ENCODE data around the gene PPAN. TPM values are rescaled to one million over a fixed set of nuclear protein-coding genes. Genes with fewer than 3 reads are reported as not detected.

PPAN gene
- total RNA-seq, 1 experiment from 2014 or later: 101 TPM

DNA sequence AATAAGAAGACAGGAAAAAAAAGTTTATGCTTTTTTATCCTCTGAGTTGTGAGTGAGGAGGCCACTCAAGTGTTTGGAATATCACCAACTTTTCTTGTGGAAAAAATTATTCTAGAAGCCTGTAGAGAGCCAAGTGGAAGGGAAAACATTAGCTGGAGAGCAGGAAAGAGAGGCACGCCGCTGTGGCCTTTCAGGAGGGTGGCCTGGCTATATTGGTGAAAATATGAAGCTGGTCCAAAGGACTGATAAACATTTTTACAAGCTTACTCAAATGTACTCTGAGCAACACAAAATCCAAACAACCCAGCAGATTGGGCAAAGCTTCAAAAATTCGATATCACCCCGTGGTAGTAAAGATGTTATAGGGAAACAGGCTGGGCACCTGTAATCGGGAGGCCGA, 15.9 kb downstream of the PPAN start:
- TF ChIP-seq, protein P1, sequence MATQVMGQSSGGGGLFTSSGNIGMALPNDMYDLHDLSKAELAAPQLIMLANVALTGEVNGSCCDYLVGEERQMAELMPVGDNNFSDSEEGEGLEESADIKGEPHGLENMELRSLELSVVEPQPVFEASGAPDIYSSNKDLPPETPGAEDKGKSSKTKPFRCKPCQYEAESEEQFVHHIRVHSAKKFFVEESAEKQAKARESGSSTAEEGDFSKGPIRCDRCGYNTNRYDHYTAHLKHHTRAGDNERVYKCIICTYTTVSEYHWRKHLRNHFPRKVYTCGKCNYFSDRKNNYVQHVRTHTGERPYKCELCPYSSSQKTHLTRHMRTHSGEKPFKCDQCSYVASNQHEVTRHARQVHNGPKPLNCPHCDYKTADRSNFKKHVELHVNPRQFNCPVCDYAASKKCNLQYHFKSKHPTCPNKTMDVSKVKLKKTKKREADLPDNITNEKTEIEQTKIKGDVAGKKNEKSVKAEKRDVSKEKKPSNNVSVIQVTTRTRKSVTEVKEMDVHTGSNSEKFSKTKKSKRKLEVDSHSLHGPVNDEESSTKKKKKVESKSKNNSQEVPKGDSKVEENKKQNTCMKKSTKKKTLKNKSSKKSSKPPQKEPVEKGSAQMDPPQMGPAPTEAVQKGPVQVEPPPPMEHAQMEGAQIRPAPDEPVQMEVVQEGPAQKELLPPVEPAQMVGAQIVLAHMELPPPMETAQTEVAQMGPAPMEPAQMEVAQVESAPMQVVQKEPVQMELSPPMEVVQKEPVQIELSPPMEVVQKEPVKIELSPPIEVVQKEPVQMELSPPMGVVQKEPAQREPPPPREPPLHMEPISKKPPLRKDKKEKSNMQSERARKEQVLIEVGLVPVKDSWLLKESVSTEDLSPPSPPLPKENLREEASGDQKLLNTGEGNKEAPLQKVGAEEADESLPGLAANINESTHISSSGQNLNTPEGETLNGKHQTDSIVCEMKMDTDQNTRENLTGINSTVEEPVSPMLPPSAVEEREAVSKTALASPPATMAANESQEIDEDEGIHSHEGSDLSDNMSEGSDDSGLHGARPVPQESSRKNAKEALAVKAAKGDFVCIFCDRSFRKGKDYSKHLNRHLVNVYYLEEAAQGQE (IDR thresholded peaks at IDR 0.05; ENCODE audit: low read depth): no peak
- TF ChIP-seq EZH2phosphoT487 (IDR thresholded peaks at IDR 0.05; ENCODE audit: borderline replicate concordance) (no peak), YY1 (IDR thresholded peaks at IDR 0.05; ENCODE audit: extremely low read depth, insufficient replicate concordance, low read depth, low read length) (no peak), ELF1 (IDR thresholded peaks at IDR 0.05; ENCODE audit: borderline replicate concordance, low read depth) (no peak), CBX3 (IDR thresholded peaks at IDR 0.05; ENCODE audit: low read depth) (no peak), SIN3A (IDR thresholded peaks at IDR 0.05; ENCODE audit: low read depth) (no peak), EGR1 (IDR thresholded peaks at IDR 0.05; ENCODE audit: low read depth) (no peak), ZBTB33 (IDR thresholded peaks at IDR 0.05; ENCODE audit: extremely low read depth, insufficient replicate concordance, low read length) (no peak), ZFX (IDR thresholded peaks at IDR 0.05) (no peak), POLR2AphosphoS5 (IDR thresholded peaks at IDR 0.05; ENCODE audit: low read depth, low read length) (no peak), RAD21 (IDR thresholded peaks at IDR 0.05; ENCODE audit: low read depth) (no peak), EZH2 (IDR thresholded peaks at IDR 0.05) (no peak), POLR2A (IDR thresholded peaks at IDR 0.05; ENCODE audit: borderline replicate concordance, extremely low read depth, insufficient read depth, insufficient read length) (no peak), SRF (IDR thresholded peaks at IDR 0.05; ENCODE audit: low read depth) (no peak), JUND (IDR thresholded peaks at IDR 0.05) (no peak), FOSL1 (IDR thresholded peaks at IDR 0.05; ENCODE audit: low read depth) (no peak), CEBPB (IDR thresholded peaks at IDR 0.05; ENCODE audit: low read depth) (no peak)
- TF ChIP-seq, protein P2, sequence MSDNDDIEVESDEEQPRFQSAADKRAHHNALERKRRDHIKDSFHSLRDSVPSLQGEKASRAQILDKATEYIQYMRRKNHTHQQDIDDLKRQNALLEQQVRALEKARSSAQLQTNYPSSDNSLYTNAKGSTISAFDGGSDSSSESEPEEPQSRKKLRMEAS (IDR thresholded peaks at IDR 0.05): no peak
- no peak for DNase-seq (ENCODE audit: low read depth, low spot score)
- no peak for ATAC-seq
- ChIA-PET POLR2A (no interaction called here), CTCF (no interaction called here), RAD21 (ENCODE audit: low non-redundant PET in 1 of 2, low total read pairs in 2 of 2, uncharacterized antibody in 2 of 2, unreplicated experiment in 2 of 2) (interaction anchor here in 1 of 2 experiments (0.8 kb wide), 1 partner anchor 128 kb away, joined by 9 read pairs; no protein-coding TSS in a partner anchor)
- no TSS peak for BruUV-seq (replicated peaks)
- H3K9ac ChIP-seq (ENCODE audit: low read length): no peak overlapping the region
- peaks cover 27% of the 10 kb centered on the region for H3K79me2 ChIP-seq (ENCODE audit: insufficient read depth, low read length)
- H3K4me1 ChIP-seq (ENCODE audit: control insufficient read depth in 1 of 2, insufficient read depth in 2 of 2, low read length in 2 of 2): peaks cover 5 to 16% of the 10 kb centered on the region in 2 experiments
- H2AFZ ChIP-seq (ENCODE audit: low read depth, low read length, poor library complexity, severe bottlenecking): no peak overlapping the region
- no peak overlapping the region for H3K27ac ChIP-seq (ENCODE audit: low read depth, low read length)
- intact Hi-C loops (cut with micrococcal nuclease): no loop called here
- H3K27me3 ChIP-seq (ENCODE audit: insufficient read depth, low read length): no peaks in the 10 kb centered on the region
- no peaks in the 10 kb centered on the region for H3K9me2 ChIP-seq (ENCODE audit: insufficient read depth)
- H3K4me2 ChIP-seq (ENCODE audit: low read length): no peak overlapping the region
- H4K20me1 ChIP-seq (ENCODE audit: insufficient read depth): no peaks in the 10 kb centered on the region
- no peaks in the 10 kb centered on the region for H3K9me3 ChIP-seq (ENCODE audit: control insufficient read depth in 1 of 2, insufficient read depth in 1 of 2, low read depth in 1 of 2, low read length in 2 of 2)
- no peak overlapping the region for H3K4me3 ChIP-seq (replicated peaks in 1 of 2; ENCODE audit: low read depth in 1 of 2, low read length in 2 of 2)
- peaks cover 6 to 7% of the 10 kb centered on the region in 2 experiments; a peak in 2 of 4 replicates for H3K36me3 ChIP-seq (ENCODE audit: control insufficient read depth in 1 of 2, insufficient read depth in 2 of 2, low read length in 2 of 2)
